SK-N-SH (cell line): ENCODE data around the gene LRMDA. TPM values are rescaled to one million over a fixed set of nuclear protein-coding genes. Genes with fewer than 3 reads are reported as not detected.

Experiments used
- CTCF ChIA-PET: fragments of 300-600, 350-600 bp; formaldehyde crosslinking; extraction: SDS; loops from one replicate; lab custom pipeline; 2021; lab: Yijun Ruan, JAX
- POLR2A ChIA-PET: fragments of 350-600 bp; sonication (Branson Sonifier 250); formaldehyde crosslinking; extraction: SDS; loops from one replicate; lab custom pipeline; 2020; ENCODE audit warnings: antibody characterized with exemption, inconsistent platforms; lab: Yijun Ruan, JAX
- DNase-seq: peaks from one replicate; pipeline ENCODE4 v3.0.0; 2012
- H2AFZ ChIP-seq: fragments of 200-600 bp; sonication (generic); 2 replicates; pipeline ENCODE4 v1.8.1; 2016; ENCODE audit warnings: antibody characterized with exemption, mild to moderate bottlenecking, low read depth
- H3F3A ChIP-seq: fragments of 200-600 bp; sonication (generic); replicated peaks from 2 replicates; pipeline ENCODE3; 2016; ENCODE audit warnings: antibody characterized with exemption, mild to moderate bottlenecking; ENCODE audit not compliant: insufficient read depth
- H3K27ac ChIP-seq, 2 experiments: fragments of 200-500 bp in 1 of 2; fragments of 200-600 bp in 1 of 2; sonication (Bioruptor generic) in 1 of 2; sonication (generic), shearing (Covaris generic) in 1 of 2; 2 replicates each; pipeline versions ENCODE4 v1.5.1 to v1.6.1; 2014 to 2016; ENCODE audit warnings: low read depth in 2 of 2, inconsistent platforms in 1 of 2, low read length in 1 of 2, mild to moderate bottlenecking in 1 of 2, mixed read lengths in 1 of 2
- H3K27me3 ChIP-seq: fragments of 200-600 bp; sonication (generic), shearing (Covaris generic); 2 replicates; pipeline ENCODE4 v1.6.1; 2016; ENCODE audit warnings: mixed run types; ENCODE audit not compliant: insufficient read depth
- H3K36me3 ChIP-seq, 2 experiments: fragments of 200-500 bp in 1 of 2; fragments of 200-600 bp in 1 of 2; sonication (Bioruptor generic) in 1 of 2; sonication (generic) in 1 of 2; replicated peaks in 1 of 2; 2 replicates each; pipeline versions ENCODE3 to v1.5.1; 2014 to 2016; ENCODE audit warnings: low read length in 1 of 2, mild to moderate bottlenecking in 1 of 2; ENCODE audit not compliant: insufficient read depth in 2 of 2, control insufficient read depth in 1 of 2
- H3K4me1 ChIP-seq, 2 experiments: fragments of 200-500 bp in 1 of 2; fragments of 200-600 bp in 1 of 2; sonication (Bioruptor generic) in 1 of 2; sonication (generic), shearing (Covaris generic) in 1 of 2; 2 replicates each; pipeline versions ENCODE4 v1.5.1 to v1.6.1; 2014 to 2016; ENCODE audit warnings: low read depth in 1 of 2, low read length in 1 of 2, mixed run types in 1 of 2; ENCODE audit not compliant: insufficient read depth in 2 of 2, control insufficient read depth in 1 of 2
- H3K4me2 ChIP-seq: fragments of 200-600 bp; sonication (generic), shearing (Covaris generic); 2 replicates; pipeline ENCODE4 v1.6.1; 2017; ENCODE audit warnings: mixed run types
- H3K4me3 ChIP-seq, 2 experiments: fragments of 200-500 bp in 1 of 2; fragments of 200-600 bp in 1 of 2; sonication (Bioruptor generic) in 1 of 2; sonication (generic), shearing (Covaris generic) in 1 of 2; 2 replicates each; pipeline versions ENCODE4 v1.5.1 to v1.8.1; 2014 to 2016; ENCODE audit warnings: low read depth in 2 of 2, inconsistent platforms in 1 of 2, low read length in 1 of 2, mild to moderate bottlenecking in 1 of 2, mixed read lengths in 1 of 2, moderate library complexity in 1 of 2
- H3K79me2 ChIP-seq: fragments of 200-600 bp; sonication (generic); 2 replicates; pipeline ENCODE4 v1.8.1; 2017; ENCODE audit warnings: mild to moderate bottlenecking; ENCODE audit not compliant: insufficient read depth
- H3K9ac ChIP-seq: fragments of 200-600 bp; sonication (generic); 2 replicates; pipeline ENCODE4 v1.6.1; 2017; ENCODE audit warnings: mixed run types
- H3K9me2 ChIP-seq: fragments of 200-600 bp; sonication (generic); 2 replicates; pipeline ENCODE4 v1.6.1; 2017; ENCODE audit warnings: mixed run types
- H3K9me3 ChIP-seq: fragments of 200-600 bp; sonication (generic); 2 replicates; pipeline ENCODE4 v1.6.1; 2017; ENCODE audit warnings: mixed run types, mild to moderate bottlenecking, moderate library complexity
- H4K20me1 ChIP-seq: fragments of 200-600 bp; sonication (generic); 2 replicates; pipeline ENCODE4 v1.6.1; 2017; ENCODE audit warnings: mild to moderate bottlenecking, mixed run types; ENCODE audit not compliant: insufficient read depth
- CTCF ChIP-seq: fragments of 200-600 bp; sonication (generic); IDR thresholded peaks from 2 replicates; pipeline ENCODE4 v1.6.1; 2017; ENCODE audit warnings: antibody characterized with exemption, mild to moderate bottlenecking, moderate library complexity
- ELF1 ChIP-seq: IDR thresholded peaks from 2 replicates; pipeline ENCODE4 v1.4.0; 2012
- EP300 ChIP-seq, 2 experiments: IDR thresholded peaks; 2 replicates each; pipeline versions ENCODE4 v1.4.0 to v1.6.1; 2012; ENCODE audit warnings: borderline replicate concordance in 1 of 2, low read depth in 1 of 2, low read length in 1 of 2
- EZH2phosphoT487 ChIP-seq: fragments of 200-600 bp; sonication (generic); IDR thresholded peaks from 2 replicates; pipeline ENCODE4 v1.6.1; 2017; ENCODE audit warnings: low read depth, mixed run types, mild to moderate bottlenecking, antibody characterized with exemption, moderate library complexity, borderline replicate concordance
- FOXJ3 ChIP-seq: sonication (generic); formaldehyde crosslinking; IDR thresholded peaks from 2 replicates; pipeline ENCODE4 v1.5.1; 2020; ENCODE audit warnings: mild to moderate bottlenecking, missing genetic modification reagents
- GABPA ChIP-seq: IDR thresholded peaks from 2 replicates; pipeline ENCODE4 v1.4.0; 2012; ENCODE audit warnings: low read depth, mild to moderate bottlenecking
- GATA2 ChIP-seq: sonication (generic); formaldehyde crosslinking; IDR thresholded peaks from 2 replicates; pipeline ENCODE4 v1.5.0; 2020; ENCODE audit warnings: mild to moderate bottlenecking, missing genetic modification reagents
- JUND ChIP-seq: IDR thresholded peaks from 2 replicates; pipeline ENCODE4 v1.4.0; 2012
- MAX ChIP-seq: IDR thresholded peaks from 2 replicates; pipeline ENCODE4 v1.4.0; 2012; ENCODE audit warnings: low read depth
- MEF2A ChIP-seq: IDR thresholded peaks from 2 replicates; pipeline ENCODE4 v1.4.0; 2012; ENCODE audit warnings: low read depth, borderline replicate concordance
- MXI1 ChIP-seq: IDR thresholded peaks from 2 replicates; pipeline ENCODE4 v1.6.1; 2012; ENCODE audit warnings: mild to moderate bottlenecking, low read depth, low read length, improper control_type of control experiment
- NFIC ChIP-seq: IDR thresholded peaks from 2 replicates; pipeline ENCODE4 v1.4.0; 2012; ENCODE audit warnings: borderline replicate concordance
- POLR2AphosphoS5 ChIP-seq: IDR thresholded peaks from 2 replicates; pipeline ENCODE4 v1.6.1; 2012; ENCODE audit warnings: low read depth, low read length
- RAD21 ChIP-seq: IDR thresholded peaks from 2 replicates; pipeline ENCODE4 v1.6.1; 2012; ENCODE audit warnings: mild to moderate bottlenecking, low read length
- RCOR1 ChIP-seq: fragments of 150-350 bp; IDR thresholded peaks from 2 replicates; pipeline ENCODE4 v1.6.1; 2017; ENCODE audit warnings: antibody characterized with exemption, low read length
- RXRA ChIP-seq: IDR thresholded peaks from 2 replicates; pipeline ENCODE4 v1.4.0; 2012; ENCODE audit warnings: low read depth, mild to moderate bottlenecking, borderline replicate concordance
- SIN3A ChIP-seq: IDR thresholded peaks from 2 replicates; pipeline ENCODE4 v1.6.1; 2012; ENCODE audit warnings: low read depth, mild to moderate bottlenecking, low read length, moderate library complexity, borderline replicate concordance
- USF1 ChIP-seq: IDR thresholded peaks from 2 replicates; pipeline ENCODE4 v1.4.0; 2012; ENCODE audit warnings: low read depth, borderline replicate concordance
- YY1 ChIP-seq: IDR thresholded peaks from 2 replicates; pipeline ENCODE4 v1.4.0; 2012; ENCODE audit warnings: low read depth, mild to moderate bottlenecking
- ZBTB33 ChIP-seq: IDR thresholded peaks from 2 replicates; pipeline ENCODE4 v1.4.0; 2012; ENCODE audit warnings: low read depth, borderline replicate concordance
- whole genome bisulfite sequencing: methylation state at CpG from one replicate; pipeline ENCODE4 v1.1.6; 2017; ENCODE audit warnings: low lambda C conversion rate; 5-methylcytosine and 5-hydroxymethylcytosine counted together
- polyA plus RNA-seq, 3 experiments: library from polyadenylated mRNA; depleted of rRNA; stranded (reverse); fragments of >200 nt; gene quantifications; 2 replicates each; pipeline ENCODE4 v1.2.3, GENCODE V29; 2012

LRMDA gene
- polyA plus RNA-seq, 1 of the 3 experiments (the other 2 are of a cell fraction), result 0.95 TPM

GRCh38 chr10:76236356-76236755 is 804.9 kb downstream of the LRMDA start:
- WGBS, result 62% methylated on average over 2 of the region's 2 CpGs

GRCh38 chr10:76242956-76243355 is 811.5 kb downstream of the LRMDA start:
- no peak overlapping the region for H3K9ac ChIP-seq
- DNase-seq, result no peak
- no peaks in the 10 kb centered on the region for H3K9me3 ChIP-seq
- TF ChIP-seq GABPA (no peak), NFIC (no peak), POLR2AphosphoS5 (no peak), EP300 (IDR thresholded peaks at IDR 0.05; ENCODE audit: borderline replicate concordance in 1 of 2, low read depth in 1 of 2, low read length in 1 of 2) (no peak), MEF2A (no peak), MAX (no peak), RXRA (no peak), RAD21 (no peak), FOXJ3 (CRISPR knock-in tag) (no peak), RCOR1 (no peak), YY1 (no peak), EZH2phosphoT487 (no peak), ELF1 (no peak), ZBTB33 (no peak), SIN3A (no peak), MXI1 (no peak), USF1 (no peak), GATA2 (CRISPR knock-in tag) (no peak)
- H2AFZ ChIP-seq, result no peak overlapping the region
- ChIA-PET POLR2A (no interaction called here), CTCF (no interaction called here)
- no peaks in the 10 kb centered on the region for H3F3A ChIP-seq
- 57% methylated on average over 8 of the region's 8 CpGs for WGBS
- H3K27ac ChIP-seq, result no peak overlapping the region
- H3K4me1 ChIP-seq, result no peaks in the 10 kb centered on the region
- H3K36me3 ChIP-seq, result no peaks in the 10 kb centered on the region
- no peaks in the 10 kb centered on the region for H3K79me2 ChIP-seq
- H4K20me1 ChIP-seq, result no peaks in the 10 kb centered on the region
- no peaks in the 10 kb centered on the region for H3K27me3 ChIP-seq
- no peak overlapping the region for H3K4me3 ChIP-seq
- H3K4me2 ChIP-seq, result no peak overlapping the region
- H3K9me2 ChIP-seq, result no peaks in the 10 kb centered on the region

More at GRCh38 chr10:76236356-76236755, 804.9 kb downstream of the LRMDA start:
- ChIA-PET CTCF (interaction anchor here (1.4 kb wide), 1 partner anchor 34 kb away, joined by 4 read pairs; no protein-coding TSS in a partner anchor), POLR2A (no interaction called here)
- H4K20me1 ChIP-seq, result no peaks in the 10 kb centered on the region
- DNase-seq, result no peak
- no peak overlapping the region for H3K9ac ChIP-seq
- no peaks in the 10 kb centered on the region for H3K36me3 ChIP-seq
- H3K27ac ChIP-seq, result no peak overlapping the region
- H3K27me3 ChIP-seq, result no peaks in the 10 kb centered on the region
- no peak overlapping the region for H3K4me2 ChIP-seq
- no peaks in the 10 kb centered on the region for H3K79me2 ChIP-seq
- no peaks in the 10 kb centered on the region for H3K9me3 ChIP-seq
- TF ChIP-seq JUND (no peak), RAD21 (no peak), CTCF (no peak), RXRA (no peak), ELF1 (no peak)
- H3F3A ChIP-seq, result no peaks in the 10 kb centered on the region
- no peak overlapping the region for H3K4me3 ChIP-seq
- no peaks in the 10 kb centered on the region for H3K9me2 ChIP-seq
- H3K4me1 ChIP-seq, result no peaks in the 10 kb centered on the region; a peak in 1 of 4 replicates
- H2AFZ ChIP-seq, result no peak overlapping the region
